Lung (tissue), 12 donors: ENCODE data around the gene MED12L. TPM values are rescaled to one million over a fixed set of nuclear protein-coding genes. Genes with fewer than 3 reads are reported as not detected.

Experiments
- ATAC-seq: fragments of 200-7000 bp; cut with Tn5 transposase; one replicate; pipeline ENCODE4 v1.9.1; 2020; ENCODE audit warnings: moderate number of reproducible peaks; ENCODE audit not compliant: insufficient read depth, low FRiP score
- DNase-seq, 3 donors: peaks; one replicate each; pipeline ENCODE4 v3.0.0-alpha.2; 2013 to 2017
- H3K27ac ChIP-seq, 2 donors: one replicate each; pipeline ENCODE4 v1.5.1; 2013; ENCODE audit warnings: mild to moderate bottlenecking in 2 of 2, moderate library complexity in 2 of 2, control low read depth in 1 of 2, inconsistent platforms in 1 of 2, low read depth in 1 of 2, low read length in 1 of 2
- H3K27me3 ChIP-seq, 3 donors: one replicate each; pipeline ENCODE4 v1.5.1; 2013; ENCODE audit warnings: low read length in 2 of 3; ENCODE audit not compliant: control insufficient read depth in 3 of 3, insufficient read depth in 3 of 3
- H3K36me3 ChIP-seq, 4 donors: one replicate each; pipeline ENCODE4 v1.5.1; 2013; ENCODE audit warnings: low read length in 4 of 4, mild to moderate bottlenecking in 1 of 4, moderate library complexity in 1 of 4; ENCODE audit not compliant: control insufficient read depth in 4 of 4, insufficient read depth in 4 of 4
- H3K4me1 ChIP-seq, 5 donors: one replicate each; pipeline ENCODE4 v1.5.1; 2013; ENCODE audit warnings: low read length in 5 of 5, mild to moderate bottlenecking in 2 of 5, moderate library complexity in 1 of 5; ENCODE audit not compliant: control insufficient read depth in 5 of 5, insufficient read depth in 5 of 5
- H3K4me3 ChIP-seq: one replicate; pipeline ENCODE4 v1.5.1; 2013; ENCODE audit warnings: mild to moderate bottlenecking, control low read depth, moderate library complexity
- H3K9ac ChIP-seq, 2 donors: one replicate each; pipeline ENCODE4 v1.5.1; 2013; ENCODE audit warnings: low read length in 2 of 2, control low read depth in 1 of 2; ENCODE audit not compliant: insufficient read depth in 1 of 2
- H3K9me3 ChIP-seq, 4 donors: one replicate each; pipeline ENCODE4 v1.5.1; 2013; ENCODE audit warnings: low read length in 3 of 4, mild to moderate bottlenecking in 1 of 4, moderate library complexity in 1 of 4; ENCODE audit not compliant: control insufficient read depth in 4 of 4, insufficient read depth in 3 of 4
- CTCF ChIP-seq: IDR thresholded peaks from 2 replicates; pipeline ENCODE4 v1.5.1; 2012; ENCODE audit warnings: mild to moderate bottlenecking; ENCODE audit errors: control extremely low read depth, extremely low read depth
- WGBS, 2 donors: extraction: QIAGEN DNeasy Blood & Tissue Kit; methylation state at CpG; one replicate each; pipeline ENCODE4 v1.1.7; 2013; 5-methylcytosine and 5-hydroxymethylcytosine counted together
- polyA plus RNA-seq, 2 donors: library from polyadenylated mRNA; stranded (reverse); fragments of 200-250 nt; gene quantifications; one replicate each; pipeline ENCODE4 v1.2.1, GENCODE V29; 2013
- total RNA-seq, 2 donors: library from RNA; depleted of rRNA in 1 of 2; stranded (reverse); fragments of >200 nt in 1 of 2; gene quantifications; one replicate each; pipeline ENCODE4 v1.2.1, GENCODE V29; 2014 to 2021
- donor health status: control.
- donor health status: control.
- donor health status: Bipolar disorder and iron deficiency.
- donor health status: healthy.
- donor health status: DM: yes; HTN: yes; CAD: no.

MED12L gene
- total and polyA plus RNA-seq, 4 donors = 0.02 to 0.82 (median 0.30) TPM

- WGBS, 2 donors = 24 to 73% methylated on average over 1 of the region's 1 CpG
- Histone ChIP-seq H3K36me3 (no peaks in the 10 kb centered on the region), H3K27ac (no peak overlapping the region), H3K4me3 (no peak overlapping the region), H3K9ac (no peak overlapping the region), H3K27me3 (no peaks in the 10 kb centered on the region), H3K9me3 (no peaks in the 10 kb centered on the region), H3K4me1 (no peaks in the 10 kb centered on the region)
- no peak for TF ChIP-seq CTCF
- ATAC-seq (no peak), DNase-seq (no peak)
These were observed 237.0 kb downstream of the MED12L start for GRCh38 chr3:151322511-151322910.

- H3K36me3 ChIP-seq = no peaks in the 10 kb centered on the region
- H3K9ac ChIP-seq = no peak overlapping the region
- no peak for TF ChIP-seq CTCF
- no peak overlapping the region for H3K4me3 ChIP-seq
- no peak overlapping the region for H3K27ac ChIP-seq
- no peaks in the 10 kb centered on the region for H3K27me3 ChIP-seq
- WGBS, 2 donors = 9 to 14% methylated on average over 3 of the region's 3 CpGs
- ATAC-seq (no peak), DNase-seq (peak in 2 of 3 donors; percentile 43 to 50)
- H3K9me3 ChIP-seq = no peaks in the 10 kb centered on the region
- H3K4me1 ChIP-seq = peaks cover 0 to 3% (median 0%) of the 10 kb centered on the region in 5 donors
These were observed 242.2 kb downstream of the MED12L start for GRCh38 chr3:151327571-151328198.

GRCh38 chr3:151328298-151328995 is 243.0 kb downstream of the MED12L start:
- peaks cover 0 to 3% (median 0%) of the 10 kb centered on the region in 5 donors for H3K4me1 ChIP-seq
- no peaks in the 10 kb centered on the region for H3K36me3 ChIP-seq
- H3K27me3 ChIP-seq = no peaks in the 10 kb centered on the region
- no peak for TF ChIP-seq CTCF
- WGBS, 2 donors = 24 to 34% methylated on average over 10 of the region's 10 CpGs
- H3K9ac ChIP-seq = no peak overlapping the region
- peak in 2 of 3 donors; percentile 37 to 56 for DNase-seq
- H3K4me3 ChIP-seq = no peak overlapping the region
- H3K9me3 ChIP-seq = no peaks in the 10 kb centered on the region
- no peak for ATAC-seq
- peak overlapping the region in 1 of 2 donors; percentile 39 for H3K27ac ChIP-seq
